GM19193 (cell line): ENCODE measurements around the gene CPSF3.

Experiments
- POLR2A ChIP-seq: IDR thresholded peaks from 4 replicates; pipeline ENCODE4 v1.6.1; 2011; ENCODE audit not compliant: insufficient read depth, insufficient read length; ENCODE audit errors: extremely low read depth

The CPSF3 gene

DNA sequence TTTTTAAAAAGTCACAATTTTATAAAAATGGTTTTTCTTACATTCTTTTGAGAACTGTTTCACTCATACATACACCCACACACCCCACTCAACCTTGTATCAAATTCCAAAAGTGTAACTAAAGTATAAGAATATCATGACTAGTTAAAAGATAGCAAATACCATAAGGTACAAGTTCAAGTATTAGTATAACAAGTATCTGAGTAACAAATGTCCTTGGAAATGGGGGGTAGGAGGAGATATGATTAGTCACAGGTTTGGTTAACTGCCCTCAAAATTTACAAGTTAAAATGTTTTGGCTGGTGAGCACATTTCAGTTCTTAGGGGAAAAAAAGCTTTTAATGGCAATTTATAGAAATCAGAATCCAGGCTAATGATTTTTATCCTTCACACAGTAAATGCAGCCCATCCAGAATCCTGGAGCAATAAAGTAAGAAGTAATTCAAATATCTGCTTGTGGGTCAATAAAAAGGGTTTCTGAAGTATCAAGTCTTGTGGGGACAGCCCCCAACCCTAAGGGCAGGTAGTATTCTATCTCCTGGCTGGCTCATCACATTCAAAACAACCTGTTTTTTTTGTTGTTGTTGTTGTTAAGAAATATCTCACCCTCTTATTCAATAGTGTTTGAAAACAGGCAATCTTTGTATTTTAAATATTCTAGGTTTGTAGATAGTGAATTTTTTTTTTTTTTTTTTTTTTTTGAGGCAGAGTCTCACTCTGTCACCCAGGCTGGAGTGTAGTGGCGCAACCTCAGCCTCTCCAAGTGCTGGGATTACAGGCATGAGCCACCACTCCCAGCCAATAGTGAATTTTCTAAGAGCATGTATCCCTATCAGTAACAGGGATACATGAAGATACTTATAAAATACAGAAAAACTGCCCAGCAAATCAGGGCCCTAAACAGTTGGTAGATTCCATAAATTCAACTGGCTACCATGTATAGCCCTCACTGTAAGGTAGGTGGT is 65.4 kb downstream of the CPSF3 start:
- TF ChIP-seq POLR2A, result no peak

DNA sequence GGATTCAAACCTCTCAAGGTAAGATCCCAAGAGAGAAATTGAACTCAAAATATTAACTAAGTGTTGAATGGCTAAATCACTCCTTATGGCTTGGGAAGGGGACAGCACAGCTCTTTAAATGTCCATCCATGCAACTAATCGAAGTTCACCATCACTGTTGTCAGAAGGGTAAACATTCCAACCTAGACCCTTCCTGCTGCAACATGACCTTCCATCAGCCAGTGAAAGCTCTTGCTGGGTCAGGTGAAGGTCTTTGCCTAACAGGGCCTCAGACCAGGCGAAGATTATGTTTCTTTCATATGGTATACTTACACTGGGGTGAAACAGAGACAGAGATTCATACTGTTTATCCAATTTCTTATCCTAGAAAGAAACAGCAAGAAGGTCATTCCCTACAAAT is 67.3 kb downstream of the CPSF3 start:
- TF ChIP-seq POLR2A, result no peak

DNA sequence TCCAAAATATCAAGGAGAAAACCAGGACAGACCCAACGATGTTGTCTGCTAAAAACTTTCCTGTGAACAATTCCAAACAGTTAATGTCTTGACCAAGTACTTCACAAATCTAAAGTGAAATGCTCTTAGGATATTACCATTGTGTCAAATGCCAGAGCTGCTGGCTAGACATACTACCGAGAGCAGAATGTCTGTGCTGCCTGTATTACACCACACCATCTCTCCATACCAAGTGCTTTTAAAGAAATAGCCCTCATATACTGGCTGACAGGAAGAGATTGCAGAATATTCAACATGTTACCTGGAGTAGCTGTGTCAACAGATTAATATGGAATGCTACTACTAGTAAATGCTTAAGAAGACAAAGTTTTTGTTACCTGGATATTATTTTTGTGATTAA is 69.5 kb downstream of the CPSF3 start:
- no peak for TF ChIP-seq POLR2A

DNA sequence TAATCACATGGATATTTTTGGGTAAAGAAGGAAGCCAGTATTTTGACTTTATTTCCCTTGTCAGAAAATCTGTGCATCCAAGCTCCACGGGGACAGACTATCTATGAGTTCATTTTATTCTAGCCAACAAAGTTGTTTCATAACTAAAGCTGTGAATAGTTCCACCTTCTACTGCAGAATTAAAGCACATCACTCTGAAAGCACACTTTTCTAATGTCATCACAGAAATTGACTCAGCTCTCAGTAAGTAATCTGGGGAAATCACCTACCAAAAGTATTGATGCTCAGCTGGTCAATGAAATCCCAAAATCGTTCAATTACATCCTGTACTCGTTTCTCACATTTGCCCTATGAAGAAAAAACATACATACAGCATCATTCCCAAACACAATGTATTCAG is 70.0 kb downstream of the CPSF3 start:
- no peak for TF ChIP-seq POLR2A

DNA sequence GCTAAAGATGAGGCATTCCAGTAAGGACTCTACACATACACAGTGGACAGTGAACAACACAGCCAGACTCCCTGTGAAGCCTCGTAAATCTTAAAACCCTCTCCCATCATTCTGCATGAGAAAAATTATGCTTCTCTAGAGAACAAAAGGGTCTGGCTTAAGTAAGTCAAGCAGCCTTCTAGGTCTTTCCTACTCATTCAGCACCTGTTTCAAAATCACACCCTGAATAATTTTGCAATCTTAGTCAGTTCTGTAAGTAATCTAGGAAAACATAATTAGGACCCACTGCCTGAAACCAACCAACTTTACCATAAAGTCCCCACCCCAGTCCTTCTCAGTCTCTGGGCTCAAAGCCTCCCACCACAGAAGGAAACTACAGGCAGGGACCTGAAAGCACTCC is 70.6 kb downstream of the CPSF3 start:
- no peak for TF ChIP-seq POLR2A

DNA sequence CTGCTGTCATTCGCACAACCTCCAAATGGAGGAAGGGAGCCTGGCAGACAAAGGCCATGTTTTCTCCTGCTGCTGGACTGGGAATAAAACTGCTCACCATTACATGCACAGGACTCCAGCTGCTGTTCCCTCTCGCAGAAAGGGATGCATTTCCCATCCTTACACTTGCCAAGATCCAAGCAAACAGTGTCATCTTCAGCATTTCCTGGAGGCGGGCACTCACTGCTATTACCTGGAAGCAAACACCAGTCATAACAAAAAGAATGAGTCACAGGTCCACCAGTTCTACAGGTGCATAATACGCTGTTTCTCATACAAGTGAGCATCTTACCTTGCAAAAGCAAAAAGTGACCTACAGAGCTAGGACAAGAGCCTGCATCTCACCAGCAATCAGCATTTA is 73.6 kb downstream of the CPSF3 start:
- no peak for TF ChIP-seq POLR2A

DNA sequence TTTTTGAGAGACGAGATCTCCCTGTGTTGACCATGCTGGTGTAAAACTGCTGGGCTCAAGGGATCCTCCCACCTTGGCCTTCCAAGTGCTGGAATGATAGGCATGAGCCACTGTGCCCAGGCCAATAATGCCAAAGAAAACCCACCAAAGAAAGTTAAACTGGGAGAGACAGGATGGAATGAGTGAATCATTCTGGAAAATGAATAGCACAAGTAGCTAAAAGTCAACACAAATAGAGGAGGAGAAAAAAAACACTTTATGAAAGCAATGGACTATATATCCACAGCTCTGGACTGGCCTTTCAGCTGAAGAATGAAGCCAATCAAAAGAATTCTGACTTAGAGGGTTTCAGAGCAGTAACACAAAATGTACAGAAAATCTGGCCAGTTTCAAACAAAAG is 74.8 kb downstream of the CPSF3 start:
- no peak for TF ChIP-seq POLR2A

DNA sequence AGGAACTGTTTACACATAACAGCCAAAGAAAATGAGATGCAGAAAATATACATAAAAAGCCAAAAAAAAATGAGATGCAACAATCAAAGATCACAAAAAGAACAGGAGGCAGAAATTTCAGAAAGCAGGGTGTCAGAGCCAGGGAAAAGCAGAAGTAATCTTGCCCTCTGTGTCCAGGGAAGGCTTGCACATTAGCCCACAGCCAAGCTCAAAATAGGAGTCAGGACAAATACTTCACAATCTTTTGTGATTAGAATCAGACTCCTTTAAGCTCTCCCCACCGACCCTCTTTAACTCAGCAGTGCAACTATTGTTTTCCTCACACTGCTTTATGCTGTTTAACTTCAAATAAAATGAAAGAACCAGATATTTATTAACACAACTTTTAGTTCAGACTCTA is 85.5 kb downstream of the CPSF3 start:
- TF ChIP-seq POLR2A, result no peak

DNA sequence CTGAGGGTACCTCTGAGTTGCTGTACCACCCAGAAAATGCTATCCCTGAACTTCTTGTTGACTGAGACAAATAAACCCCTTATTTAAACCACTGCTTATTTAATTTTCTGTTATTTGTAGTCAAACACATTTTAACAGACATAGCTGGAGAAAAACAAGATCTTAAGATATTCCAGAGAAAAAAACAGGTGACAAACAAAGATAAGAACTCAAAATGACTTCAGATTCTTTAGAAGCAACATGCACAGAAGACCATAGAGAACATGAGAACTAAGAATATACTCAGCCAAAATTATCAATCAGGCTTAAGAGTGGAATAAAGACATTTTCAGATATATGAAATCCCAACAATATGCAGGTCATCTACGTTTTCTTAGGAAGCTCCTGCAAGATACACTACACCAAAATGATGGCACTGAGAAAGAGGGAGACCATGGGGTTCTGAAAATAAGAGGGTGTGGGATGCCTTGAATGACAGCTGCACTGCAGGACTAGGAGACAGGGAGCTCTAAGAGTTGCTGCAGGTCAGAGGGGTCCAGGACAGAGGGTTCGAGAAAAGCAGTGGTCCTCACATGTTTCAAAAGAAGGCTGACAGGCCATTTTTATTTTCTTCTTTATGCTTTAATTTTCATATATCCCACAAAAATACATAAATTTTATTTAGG is 93.8 kb downstream of the CPSF3 start:
- no peak for TF ChIP-seq POLR2A

DNA sequence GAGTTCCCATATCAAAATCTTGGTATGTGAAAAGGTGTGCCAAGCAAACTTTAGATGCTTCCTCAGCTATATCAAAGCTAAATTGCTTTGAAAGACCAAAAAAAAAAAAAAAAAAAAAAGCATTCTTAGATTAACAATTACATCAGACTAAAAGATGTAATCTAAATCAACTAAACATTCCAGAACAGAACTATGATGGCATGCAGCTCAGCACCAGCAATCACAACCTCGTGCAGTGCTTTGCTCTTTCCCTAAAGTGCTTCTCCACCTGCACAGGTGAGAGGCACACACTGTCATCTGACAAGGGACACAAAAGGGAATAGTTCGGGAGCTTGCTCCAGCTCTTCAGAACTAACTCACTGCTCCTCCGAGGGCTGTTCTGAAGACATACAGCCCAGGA is 94.7 kb downstream of the CPSF3 start:
- TF ChIP-seq POLR2A, result no peak

DNA sequence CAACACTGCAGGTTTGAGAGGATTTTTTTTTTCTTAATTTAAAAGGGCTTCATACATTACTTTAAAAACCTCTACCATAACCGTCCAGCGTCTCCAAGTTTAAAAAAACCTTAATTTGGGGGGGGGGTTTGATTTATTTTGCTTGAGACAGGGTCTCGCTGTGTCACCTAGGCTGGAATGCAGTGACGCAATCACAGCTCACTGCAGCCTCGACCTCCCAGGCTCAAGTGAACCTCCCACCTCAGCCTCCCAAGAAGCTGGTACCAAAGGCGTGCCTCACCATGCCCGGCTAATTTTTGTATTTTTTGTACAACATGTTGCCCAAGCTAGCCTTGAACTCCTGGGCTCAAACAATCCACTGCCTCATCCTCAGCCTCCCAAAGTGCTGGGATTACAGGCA is 95.3 kb downstream of the CPSF3 start:
- TF ChIP-seq POLR2A, result no peak

DNA sequence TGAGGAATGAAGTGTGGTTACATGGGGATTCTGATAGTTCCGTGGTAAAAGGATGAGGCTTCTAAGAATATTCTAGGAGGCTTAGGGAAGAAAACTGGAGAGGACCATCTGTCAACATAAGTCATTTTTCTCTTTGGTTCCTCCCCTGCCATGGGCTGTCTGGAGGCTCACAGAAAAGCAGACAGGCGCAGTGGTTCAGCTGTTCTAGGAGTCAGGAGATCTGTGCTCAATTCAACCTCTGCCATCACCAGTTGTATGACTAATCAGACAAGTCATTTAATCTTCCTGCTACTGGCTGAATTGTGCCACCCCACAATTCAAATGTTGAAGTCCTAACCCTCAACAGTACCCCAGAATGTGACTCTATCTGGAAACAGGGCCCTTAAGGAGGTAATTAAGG is 95.8 kb downstream of the CPSF3 start:
- TF ChIP-seq POLR2A, result no peak
